GM23248 (cell line): ENCODE data around the gene THAP5. TPM values are rescaled to one million over a fixed set of nuclear protein-coding genes. Genes with fewer than 3 reads are reported as not detected.

Experiments used
- DNase-seq: peaks from one replicate; pipeline ENCODE4 v3.0.0-alpha.2; 2015
- H2AFZ ChIP-seq: fragments of 200-600 bp; sonication (generic); 2 replicates; pipeline ENCODE4 v1.6.1; 2016; ENCODE audit warnings: antibody characterized with exemption
- H3F3A ChIP-seq: fragments of 200-600 bp; sonication (generic); 2 replicates; pipeline ENCODE4 v1.6.1; 2016; ENCODE audit warnings: mild to moderate bottlenecking, antibody characterized with exemption, mixed run types; ENCODE audit not compliant: insufficient read depth
- H3K27ac ChIP-seq: fragments of 200-600 bp; sonication (generic); 2 replicates; pipeline ENCODE4 v1.5.1; 2016; ENCODE audit warnings: mild to moderate bottlenecking
- H3K27me3 ChIP-seq: fragments of 200-600 bp; sonication (generic); replicated peaks from 2 replicates; pipeline ENCODE4 v1.6.1; 2016; ENCODE audit warnings: mild to moderate bottlenecking; ENCODE audit not compliant: insufficient read depth
- H3K36me3 ChIP-seq: fragments of 200-600 bp; sonication (generic); 2 replicates; pipeline ENCODE4 v1.6.1; 2016; ENCODE audit warnings: low read depth, mild to moderate bottlenecking
- H3K4me1 ChIP-seq: fragments of 200-600 bp; sonication (generic); 2 replicates; pipeline ENCODE4 v1.6.1; 2016; ENCODE audit warnings: mild to moderate bottlenecking; ENCODE audit not compliant: insufficient read depth
- H3K4me2 ChIP-seq: fragments of 200-600 bp; sonication (generic); one replicate; pipeline ENCODE4 v1.6.1; 2016; ENCODE audit warnings: mild to moderate bottlenecking; ENCODE audit not compliant: unreplicated experiment
- H3K4me3 ChIP-seq: fragments of 200-600 bp; sonication (generic); 2 replicates; pipeline ENCODE4 v1.5.1; 2016; ENCODE audit warnings: mild to moderate bottlenecking
- H3K79me2 ChIP-seq: fragments of 200-600 bp; sonication (generic); 2 replicates; pipeline ENCODE4 v1.6.1; 2016; ENCODE audit warnings: mild to moderate bottlenecking; ENCODE audit not compliant: insufficient read depth
- H3K9ac ChIP-seq: fragments of 200-600 bp; sonication (generic); 2 replicates; pipeline ENCODE4 v1.6.1; 2016; ENCODE audit warnings: mild to moderate bottlenecking
- H3K9me2 ChIP-seq: fragments of 200-600 bp; sonication (generic); 2 replicates; pipeline ENCODE4 v1.6.1; 2016; ENCODE audit warnings: mixed run types, mild to moderate bottlenecking, moderate library complexity; ENCODE audit not compliant: insufficient read depth
- H3K9me3 ChIP-seq: fragments of 200-600 bp; sonication (generic); one replicate; pipeline ENCODE4 v1.6.1; 2017; ENCODE audit warnings: low read depth
- H4K20me1 ChIP-seq: fragments of 200-600 bp; sonication (generic); 2 replicates; pipeline ENCODE4 v1.6.0; 2016; ENCODE audit not compliant: insufficient read depth
- EZH2 ChIP-seq: fragments of 200-600 bp; sonication (generic); IDR thresholded peaks from 2 replicates; pipeline ENCODE4 v1.6.1; 2018; ENCODE audit warnings: antibody characterized with exemption, mild to moderate bottlenecking; ENCODE audit not compliant: insufficient read depth, poor library complexity, severe bottlenecking
- EZH2phosphoT487 ChIP-seq: fragments of 200-600 bp; sonication (generic); IDR thresholded peaks from 2 replicates; pipeline ENCODE4 v1.6.1; 2018; ENCODE audit warnings: antibody characterized with exemption, moderate library complexity, mild to moderate bottlenecking, low read depth; ENCODE audit not compliant: insufficient read depth
- WGBS, 2 experiments: methylation state at CpG; one replicate each; pipeline ENCODE4 v1.1.6; 2015 to 2017; ENCODE audit warnings: low lambda C conversion rate in 2 of 2, low coverage in 1 of 2; ENCODE audit errors: missing lambda C conversion rate in 2 of 2; 5-methylcytosine and 5-hydroxymethylcytosine counted together
- in situ Hi-C: fragments of 300-500 bp; cut with MboI; formaldehyde crosslinking; loops from 2 replicates; pipeline ENCODE4 v1.15.0; 2020
- polyA plus RNA-seq: library from polyadenylated mRNA; unstranded; fragments of >200 nt; fragmentation: Nextera tagmentation; extraction: Ambion mirVana; gene quantifications from 2 replicates; pipeline ENCODE4 v1.2.1, GENCODE V29; 2016
- total RNA-seq: library from RNA; depleted of rRNA; stranded (reverse); fragments of >200 nt; shearing (Covaris generic); gene quantifications from 2 replicates; pipeline ENCODE4 v1.2.3, GENCODE V29; 2014

The THAP5 gene
- total and polyA plus RNA-seq, 2 experiments from 2014 or later, result 23.3 to 30.9 TPM

DNA sequence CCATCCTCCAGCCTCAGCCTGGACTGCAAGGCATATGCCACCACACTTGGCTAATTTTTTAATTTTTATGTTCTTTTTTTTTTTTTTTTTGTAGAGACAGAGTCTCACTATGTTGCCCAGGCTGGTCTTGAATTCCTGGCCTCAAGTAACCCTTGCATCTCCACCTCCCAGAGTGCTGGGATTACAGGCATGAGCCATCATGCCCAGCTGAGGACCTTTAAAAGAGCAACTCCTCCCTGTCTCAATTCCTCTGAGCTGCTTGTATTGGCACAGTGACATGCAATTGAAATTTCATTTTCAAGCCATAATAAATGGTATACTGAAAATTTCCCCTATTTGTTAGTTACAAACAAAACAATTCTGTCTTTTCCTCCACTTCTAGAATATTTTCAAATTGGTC, 19.7 kb upstream of the THAP5 start:
- Histone ChIP-seq H3K79me2 (no peaks in the 10 kb centered on the region), H3K27ac (no peak overlapping the region), H4K20me1 (no peaks in the 10 kb centered on the region), H3K9me2 (no peaks in the 10 kb centered on the region), H3K4me2 (no peak overlapping the region), H3K9me3 (no peaks in the 10 kb centered on the region), H3K27me3 (0 out of 2 replicates have a peak, but pooled peaks cover 4% of the 10 kb centered on the region), H3F3A (no peaks in the 10 kb centered on the region), H3K9ac (no peak overlapping the region), H3K4me3 (no peak overlapping the region), H3K4me1 (no peaks in the 10 kb centered on the region), H2AFZ (no peak overlapping the region), H3K36me3 (no peaks in the 10 kb centered on the region)
- DNase-seq, result no peak
- TF ChIP-seq EZH2 (no peak), EZH2phosphoT487 (no peak)
- in situ Hi-C loops, result no loop called here

DNA sequence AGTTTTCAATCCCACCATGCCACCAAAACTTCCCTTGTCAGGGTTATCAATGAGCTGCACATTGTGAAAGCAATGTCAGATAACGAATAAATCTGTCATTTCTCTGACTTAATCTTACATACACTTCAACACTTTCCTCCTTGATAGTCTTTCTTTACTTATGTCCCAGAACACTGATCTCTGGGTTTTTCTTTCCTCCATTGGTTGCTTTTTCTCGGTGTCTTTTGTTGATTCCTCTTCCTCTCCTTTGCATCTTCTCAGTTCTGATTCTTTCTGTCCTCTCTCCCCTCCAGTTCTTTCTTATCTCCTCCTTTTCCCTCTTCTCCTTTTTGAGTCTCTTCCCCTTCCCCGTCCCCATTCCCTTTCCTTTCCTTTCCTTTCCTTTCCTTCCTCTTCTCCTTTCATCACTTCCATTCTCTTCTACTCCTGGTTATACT, 16.8 kb upstream of the THAP5 start:
- in situ Hi-C loops, result no loop called here

DNA sequence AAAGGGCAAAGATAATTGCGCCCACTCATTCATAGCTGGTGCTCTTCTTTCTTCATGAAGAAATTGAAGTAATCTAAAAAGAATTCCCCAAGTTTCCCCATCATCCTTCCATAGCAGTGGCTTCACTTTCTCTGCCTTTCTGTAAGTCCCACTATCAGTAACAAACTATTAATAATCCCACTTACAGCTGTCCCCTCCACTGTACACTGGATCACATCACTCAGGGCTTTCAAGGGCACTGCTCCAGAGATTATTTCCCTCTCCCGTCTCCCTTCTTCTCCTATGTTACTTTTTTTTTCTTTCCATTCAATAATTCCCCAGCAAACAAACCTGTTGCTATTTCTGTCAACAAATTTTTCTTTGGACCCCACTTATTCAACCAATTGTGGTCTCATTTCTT, 16.3 kb upstream of the THAP5 start:
- WGBS, 2 experiments, result 40 to 42% methylated on average over 2 of the region's 2 CpGs
- Histone ChIP-seq H3K9ac (no peak overlapping the region), H3K4me3 (no peak overlapping the region)

More for the DNA sequence above, 16.8 kb upstream of the THAP5 start:
- H3K9me2 ChIP-seq, result no peaks in the 10 kb centered on the region
- TF ChIP-seq EZH2phosphoT487, result no peak
- no peak for TF ChIP-seq EZH2
- no peak overlapping the region for H3K9ac ChIP-seq
- no peaks in the 10 kb centered on the region for H3K36me3 ChIP-seq
- no peak overlapping the region for H3K27ac ChIP-seq
- H2AFZ ChIP-seq, result no peak overlapping the region
- no peaks in the 10 kb centered on the region for H3K9me3 ChIP-seq
- no peaks in the 10 kb centered on the region for H3K79me2 ChIP-seq
- no peaks in the 10 kb centered on the region for H3F3A ChIP-seq
- H3K4me3 ChIP-seq, result no peak overlapping the region
- H4K20me1 ChIP-seq, result no peaks in the 10 kb centered on the region
- 67 to 69% methylated on average over 2 of the region's 3 CpGs for WGBS, 2 experiments
- no peak for DNase-seq
- H3K4me2 ChIP-seq, result no peak overlapping the region
- 0 out of 2 replicates have a peak, but pooled peaks cover 4% of the 10 kb centered on the region for H3K27me3 ChIP-seq
- H3K4me1 ChIP-seq, result no peaks in the 10 kb centered on the region

DNA sequence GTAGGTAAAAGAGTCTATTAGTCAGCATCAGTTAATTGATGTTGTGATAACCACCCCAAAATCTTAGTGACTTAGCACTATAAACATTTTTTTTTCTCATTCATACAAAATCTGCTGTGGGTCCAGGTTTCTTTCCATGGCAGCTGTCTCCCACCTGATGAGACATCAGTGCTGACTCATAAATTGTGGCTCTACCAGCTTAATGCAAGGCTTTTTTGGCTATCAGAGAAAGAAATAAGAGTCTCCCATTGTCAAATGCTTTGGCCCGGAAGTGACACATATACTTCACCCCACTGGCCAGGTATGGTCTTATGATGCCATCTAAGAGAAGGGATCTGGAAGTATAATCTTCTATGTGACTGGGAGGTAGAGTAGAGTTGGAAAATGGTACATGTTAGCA, 14.7 kb upstream of the THAP5 start:
- Histone ChIP-seq H3K36me3 (no peaks in the 10 kb centered on the region), H3K9me3 (no peaks in the 10 kb centered on the region), H3K4me1 (no peaks in the 10 kb centered on the region), H3K27ac (no peak overlapping the region), H3K4me2 (no peak overlapping the region), H3F3A (no peaks in the 10 kb centered on the region), H3K27me3 (0 out of 2 replicates have a peak, but pooled peaks cover 4% of the 10 kb centered on the region), H3K9ac (no peak overlapping the region), H4K20me1 (no peaks in the 10 kb centered on the region), H3K79me2 (no peaks in the 10 kb centered on the region), H3K9me2 (no peaks in the 10 kb centered on the region), H3K4me3 (no peak overlapping the region), H2AFZ (no peak overlapping the region)
- TF ChIP-seq EZH2phosphoT487, result no peak
- TF ChIP-seq EZH2, result no peak
- WGBS, 2 experiments, result 90 to 94% methylated on average over 1 of the region's 1 CpG
- in situ Hi-C loops, result no loop called here
- DNase-seq, result no peak

More for the DNA sequence above, 16.3 kb upstream of the THAP5 start:
- no peak overlapping the region for H3K4me2 ChIP-seq
- no peaks in the 10 kb centered on the region for H4K20me1 ChIP-seq
- H3K27me3 ChIP-seq, result 0 out of 2 replicates have a peak, but pooled peaks cover 4% of the 10 kb centered on the region
- H3K4me1 ChIP-seq, result no peaks in the 10 kb centered on the region
- no peaks in the 10 kb centered on the region for H3K9me3 ChIP-seq
- DNase-seq, result no peak
- H3K27ac ChIP-seq, result no peak overlapping the region
- H3K79me2 ChIP-seq, result no peaks in the 10 kb centered on the region
- in situ Hi-C loops, result no loop called here
- H2AFZ ChIP-seq, result no peak overlapping the region
- no peaks in the 10 kb centered on the region for H3K9me2 ChIP-seq
- H3K36me3 ChIP-seq, result no peaks in the 10 kb centered on the region
- no peak for TF ChIP-seq EZH2
- no peak for TF ChIP-seq EZH2phosphoT487
- H3F3A ChIP-seq, result no peaks in the 10 kb centered on the region
